GM18873 (cell line): Measurements from ENCODE around the gene CPHXL.

ENCODE experiments used
- ATAC-seq: cut with Tn5 transposase; IDR thresholded peaks from one replicate; pipeline ENCODE4 v1.9.1; 2021; ENCODE audit warnings: mild to moderate bottlenecking, moderate library complexity, moderate number of reproducible peaks; ENCODE audit not compliant: unreplicated experiment, low FRiP score

CPHXL gene

DNA sequence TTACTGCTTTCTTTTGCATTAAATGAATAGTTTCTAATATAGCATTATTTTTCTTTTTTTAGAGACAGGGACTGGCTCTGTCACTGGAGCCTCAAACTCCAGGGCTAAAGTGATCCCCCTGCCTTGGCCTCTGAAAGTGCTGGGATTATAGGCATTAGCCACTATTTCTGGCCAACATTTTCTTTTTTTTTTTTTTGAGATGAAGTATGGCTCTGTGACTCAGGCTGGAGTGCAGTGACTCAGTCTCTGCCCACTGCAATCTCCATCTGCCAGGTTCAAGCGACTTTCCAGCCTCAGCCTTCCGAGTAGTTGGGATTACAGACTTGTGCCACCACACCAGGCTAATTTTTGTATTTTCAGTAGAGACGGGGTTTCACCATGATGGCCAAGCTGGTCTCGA, 23.0 kb downstream of the CPHXL start:
- no peak for ATAC-seq

DNA sequence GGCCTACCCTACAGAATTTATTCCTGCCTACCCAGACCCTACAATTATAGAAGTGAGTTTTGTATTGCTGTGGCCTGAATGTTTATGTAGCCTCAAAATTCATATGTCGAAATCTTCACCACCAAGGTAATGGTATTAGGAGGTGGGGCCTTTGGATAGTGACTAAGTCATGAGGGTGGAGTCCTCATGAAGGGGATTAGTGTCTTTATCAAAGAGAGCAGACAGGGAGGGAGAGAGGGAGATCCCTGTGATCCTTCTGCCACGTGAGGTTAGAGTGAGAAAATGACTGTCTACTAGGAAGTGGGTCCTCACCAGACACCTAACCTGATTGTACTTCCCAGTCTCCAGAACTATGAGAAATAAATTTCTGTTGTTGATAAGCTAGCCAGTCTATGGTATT, 24.0 kb downstream of the CPHXL start:
- ATAC-seq = no peak

DNA sequence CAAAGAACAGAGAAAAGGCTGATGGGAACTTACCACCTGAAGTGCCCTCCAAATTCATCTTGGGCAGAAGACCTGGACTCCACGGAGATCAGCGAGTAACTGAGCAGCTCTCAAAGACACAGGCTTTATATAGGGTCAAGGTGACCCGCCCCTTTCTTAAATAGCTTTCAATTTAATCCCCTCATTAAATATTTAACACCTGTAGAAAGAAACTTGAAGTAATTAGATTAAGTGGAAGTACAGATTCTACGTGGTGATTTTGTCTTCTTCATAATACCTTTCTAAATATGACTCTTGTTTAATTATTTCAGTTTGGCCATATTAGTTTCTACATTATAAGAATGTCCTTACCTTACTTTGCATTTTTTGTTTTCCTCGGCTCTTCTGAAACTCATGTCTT, 24.9 kb downstream of the CPHXL start, which contains the start of gene DUXB:
TSS of gene DUXB (minus strand) at position 101 of the 400 bp plus-strand sequence. CDS start at position 58, 43 bp downstream.
- ATAC-seq = no peak

DNA sequence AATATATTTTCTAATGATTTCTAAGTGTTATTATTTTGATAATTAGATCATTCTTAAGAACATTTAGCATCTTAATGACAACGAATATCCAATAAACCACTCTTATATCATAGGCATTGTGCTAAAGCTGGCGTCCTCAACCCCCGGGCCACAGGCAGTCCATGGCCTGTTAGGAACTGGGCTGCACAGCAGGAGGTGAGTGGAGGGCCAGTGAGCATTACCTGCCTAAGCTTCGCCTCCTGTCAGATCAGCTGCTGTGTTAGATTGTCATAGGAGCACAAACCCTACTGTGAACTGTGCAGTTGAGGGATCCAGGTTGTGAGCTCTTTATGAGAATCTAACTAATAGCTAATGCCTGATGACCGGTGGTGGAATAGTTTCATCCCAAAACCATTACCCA, 28.7 kb downstream of the CPHXL start:
- ATAC-seq = no peak

DNA sequence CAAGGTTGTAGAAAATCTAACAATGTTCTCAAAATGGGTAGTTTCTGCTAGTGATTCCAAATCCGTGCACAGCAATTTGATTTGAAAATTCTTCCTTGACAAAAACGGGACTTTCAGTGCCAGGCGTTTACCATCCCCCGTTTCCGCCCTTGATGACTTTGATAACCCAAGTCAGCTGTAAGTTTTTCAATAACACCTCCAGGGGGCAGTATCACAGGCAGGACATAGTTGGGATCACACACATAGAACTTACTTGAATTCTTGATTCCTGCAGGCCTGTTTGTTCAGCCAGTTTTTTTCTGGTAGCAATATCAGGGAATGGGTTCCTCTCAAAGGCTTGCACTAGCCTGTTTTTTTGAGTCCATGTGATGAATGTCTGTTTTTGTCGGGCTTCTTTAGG, 30.6 kb downstream of the CPHXL start:
- ATAC-seq = no peak

DNA sequence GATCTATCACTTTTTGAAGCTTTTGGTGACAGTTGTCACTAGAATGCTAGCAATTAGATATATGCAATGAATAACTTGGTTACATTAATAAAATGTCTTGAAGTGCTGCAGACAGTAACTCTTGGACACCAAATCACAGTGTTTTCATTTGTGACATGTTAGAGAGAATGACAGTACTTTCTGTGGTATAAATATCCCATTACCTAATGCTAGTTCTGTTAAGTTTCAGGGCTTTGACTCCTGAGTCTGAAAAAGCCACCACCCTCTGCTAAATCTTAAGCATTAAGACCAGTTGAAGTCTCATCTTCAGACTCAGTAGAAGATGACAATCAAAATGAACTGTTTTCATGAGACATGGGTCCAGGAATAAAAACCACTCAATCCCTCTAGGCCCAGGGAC, 38.9 kb downstream of the CPHXL start:
- ATAC-seq = no peak

DNA sequence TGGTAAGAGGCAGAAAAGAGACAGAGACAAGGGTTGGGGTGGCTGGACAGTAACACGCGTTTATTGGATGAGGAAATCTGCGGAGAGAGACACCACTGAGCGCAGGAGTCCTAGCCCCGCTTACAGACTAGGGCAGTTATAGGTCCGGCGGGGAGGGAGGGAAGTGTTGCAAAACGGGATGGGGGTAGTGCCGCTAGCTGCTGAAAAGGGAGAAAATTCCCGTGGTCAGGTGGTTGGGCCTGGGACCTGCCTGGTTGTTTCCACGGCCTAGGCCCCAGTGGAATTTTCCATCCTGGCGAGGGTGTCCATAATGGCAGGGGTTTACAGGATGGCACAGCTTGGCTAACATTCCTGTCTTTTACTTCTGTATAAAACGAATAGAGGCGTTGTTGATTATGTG, 44.0 kb downstream of the CPHXL start:
- no peak for ATAC-seq

DNA sequence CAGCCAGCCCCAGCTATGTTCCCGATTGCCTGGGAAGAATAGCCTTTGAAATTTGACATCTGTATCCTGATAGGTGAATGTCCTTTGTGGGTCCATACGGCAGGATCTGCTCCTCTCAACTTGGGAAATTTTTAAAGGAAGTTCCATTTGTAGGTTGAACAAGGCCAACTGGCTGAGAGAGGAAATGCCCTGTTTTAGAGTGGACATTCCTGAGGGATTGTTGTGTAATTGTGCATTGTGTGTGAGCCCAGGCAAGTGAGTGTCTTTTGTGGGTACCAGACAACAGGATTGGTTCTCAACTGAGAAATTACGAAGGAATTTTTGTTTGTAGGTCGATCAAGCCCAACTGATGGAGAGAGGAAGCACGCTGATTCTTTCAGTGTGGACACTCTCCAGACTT, 46.9 kb downstream of the CPHXL start:
- no peak for ATAC-seq

DNA sequence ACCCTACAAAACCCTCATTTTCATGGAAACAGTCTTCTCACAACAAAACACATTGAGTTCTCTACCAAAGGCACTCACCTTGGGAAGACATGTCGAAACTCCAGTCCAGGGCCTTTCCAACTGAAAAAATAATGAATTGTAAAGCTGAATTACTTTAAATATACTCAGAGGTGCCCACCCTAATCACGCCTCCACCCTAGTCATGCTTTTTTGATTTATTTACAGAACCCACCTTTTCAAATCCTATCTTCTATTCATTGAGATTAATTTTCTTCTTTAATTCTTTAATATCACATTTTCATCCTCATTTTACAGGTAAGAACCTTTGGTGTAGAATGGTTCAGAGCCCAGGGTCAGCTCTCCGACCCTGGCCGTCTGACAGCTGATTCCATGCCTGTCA, 49.4 kb downstream of the CPHXL start, which contains the start of gene CPHXL2:
TSS of gene CPHXL2 (minus strand) at position 101 of the 400 bp plus-strand sequence. CDS start at position 91, 10 bp downstream.
- no peak for ATAC-seq

DNA sequence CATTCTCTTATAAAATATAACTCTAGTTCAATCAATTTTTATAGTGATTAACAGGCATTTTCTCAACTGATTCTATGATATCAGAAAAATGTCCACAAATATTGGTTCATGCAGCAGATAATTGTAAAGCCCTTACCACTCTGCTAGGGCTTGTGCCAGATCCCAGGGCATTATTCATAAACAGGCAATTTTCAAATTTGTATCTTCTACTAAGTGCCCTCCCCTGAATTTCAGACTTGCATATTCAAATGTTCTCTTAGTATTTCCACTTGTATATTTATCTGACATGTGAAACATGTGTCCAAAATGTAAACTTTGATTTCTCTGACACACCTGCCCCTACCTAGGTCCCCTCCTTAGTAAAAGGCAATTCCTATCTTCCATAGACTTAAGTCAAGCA, 58.8 kb downstream of the CPHXL start:
- no peak for ATAC-seq
